Hepatocyte (in vitro differentiated cells): ENCODE results near the gene LIMS2. TPM values are rescaled to one million over a fixed set of nuclear protein-coding genes. Genes with fewer than 3 reads are reported as not detected.

Source experiments
- DNase-seq: peaks from one replicate; pipeline ENCODE4 v3.0.0-alpha.2; 2016; ENCODE audit warnings: low spot score
- H2AFZ ChIP-seq: fragments of 200-600 bp; sonication (generic); 2 replicates; pipeline ENCODE4 v1.6.0; 2016; ENCODE audit warnings: antibody characterized with exemption, mild to moderate bottlenecking
- H3K27ac ChIP-seq: fragments of 200-600 bp; sonication (generic); 2 replicates; pipeline ENCODE4 v1.5.1; 2016; ENCODE audit warnings: mild to moderate bottlenecking
- H3K27me3 ChIP-seq: fragments of 200-600 bp; sonication (generic); 2 replicates; pipeline ENCODE4 v1.6.1; 2016
- H3K36me3 ChIP-seq: fragments of 200-600 bp; sonication (generic); replicated peaks from 2 replicates; pipeline ENCODE4 v1.5.1; 2016; ENCODE audit warnings: low read depth; ENCODE audit not compliant: insufficient read depth
- H3K4me1 ChIP-seq: fragments of 200-600 bp; sonication (generic); 2 replicates; pipeline ENCODE4 v1.5.1; 2016; ENCODE audit warnings: mild to moderate bottlenecking, moderate library complexity; ENCODE audit not compliant: insufficient read depth
- H3K4me2 ChIP-seq: fragments of 200-600 bp; sonication (generic); 2 replicates; pipeline ENCODE4 v1.6.0; 2016
- H3K4me3 ChIP-seq: fragments of 200-600 bp; sonication (generic); 2 replicates; pipeline ENCODE4 v1.5.1; 2016; ENCODE audit warnings: mild to moderate bottlenecking
- H3K79me2 ChIP-seq: fragments of 200-600 bp; sonication (generic); 2 replicates; pipeline ENCODE4 v1.6.0; 2017; ENCODE audit warnings: mild to moderate bottlenecking
- H3K9me2 ChIP-seq: fragments of 200-600 bp; sonication (generic); replicated peaks from 2 replicates; pipeline ENCODE4 v1.6.0; 2017; ENCODE audit warnings: mild to moderate bottlenecking; ENCODE audit not compliant: insufficient read depth
- H3K9me3 ChIP-seq: fragments of 200-600 bp; sonication (generic); 2 replicates; pipeline ENCODE4 v1.5.1; 2016; ENCODE audit warnings: low read depth, mild to moderate bottlenecking
- H4K20me1 ChIP-seq: fragments of 200-600 bp; sonication (generic); 2 replicates; pipeline ENCODE4 v1.6.0; 2016; ENCODE audit warnings: mild to moderate bottlenecking; ENCODE audit not compliant: insufficient read depth, poor library complexity, severe bottlenecking
- CTCF ChIP-seq: fragments of 200-600 bp; sonication (generic); IDR thresholded peaks from 2 replicates; pipeline ENCODE4 v1.5.1; 2016; ENCODE audit warnings: antibody characterized with exemption, mild to moderate bottlenecking; ENCODE audit not compliant: poor library complexity
- EZH2 ChIP-seq: fragments of 200-600 bp; sonication (generic); IDR thresholded peaks from 2 replicates; pipeline ENCODE4 v1.6.1; 2016; ENCODE audit warnings: antibody characterized with exemption, mild to moderate bottlenecking, borderline replicate concordance
- EZH2phosphoT487 ChIP-seq: fragments of 200-600 bp; sonication (generic); IDR thresholded peaks from one replicate; pipeline ENCODE4 v1.6.1; 2018; ENCODE audit warnings: antibody characterized with exemption, mild to moderate bottlenecking, low read depth, moderate library complexity; ENCODE audit not compliant: unreplicated experiment, severe bottlenecking
- WGBS: methylation state at CpG from one replicate; pipeline ENCODE4 v1.1.6; 2016; ENCODE audit warnings: low lambda C conversion rate; ENCODE audit errors: missing lambda C conversion rate; 5-methylcytosine and 5-hydroxymethylcytosine counted together
- polyA plus RNA-seq: library from polyadenylated mRNA; unstranded; fragments of >200 nt; fragmentation: Nextera tagmentation; extraction: Ambion mirVana; gene quantifications from 2 replicates; pipeline ENCODE4 v1.2.1, GENCODE V29; 2016
- total RNA-seq: library from RNA; depleted of rRNA; stranded (reverse); fragments of >200 nt; gene quantifications from 2 replicates; pipeline ENCODE4 v1.2.3, GENCODE V29; 2014

The LIMS2 gene
- total and polyA plus RNA-seq, 2 experiments from 2014 or later = 4.0 to 8.3 TPM

DNA sequence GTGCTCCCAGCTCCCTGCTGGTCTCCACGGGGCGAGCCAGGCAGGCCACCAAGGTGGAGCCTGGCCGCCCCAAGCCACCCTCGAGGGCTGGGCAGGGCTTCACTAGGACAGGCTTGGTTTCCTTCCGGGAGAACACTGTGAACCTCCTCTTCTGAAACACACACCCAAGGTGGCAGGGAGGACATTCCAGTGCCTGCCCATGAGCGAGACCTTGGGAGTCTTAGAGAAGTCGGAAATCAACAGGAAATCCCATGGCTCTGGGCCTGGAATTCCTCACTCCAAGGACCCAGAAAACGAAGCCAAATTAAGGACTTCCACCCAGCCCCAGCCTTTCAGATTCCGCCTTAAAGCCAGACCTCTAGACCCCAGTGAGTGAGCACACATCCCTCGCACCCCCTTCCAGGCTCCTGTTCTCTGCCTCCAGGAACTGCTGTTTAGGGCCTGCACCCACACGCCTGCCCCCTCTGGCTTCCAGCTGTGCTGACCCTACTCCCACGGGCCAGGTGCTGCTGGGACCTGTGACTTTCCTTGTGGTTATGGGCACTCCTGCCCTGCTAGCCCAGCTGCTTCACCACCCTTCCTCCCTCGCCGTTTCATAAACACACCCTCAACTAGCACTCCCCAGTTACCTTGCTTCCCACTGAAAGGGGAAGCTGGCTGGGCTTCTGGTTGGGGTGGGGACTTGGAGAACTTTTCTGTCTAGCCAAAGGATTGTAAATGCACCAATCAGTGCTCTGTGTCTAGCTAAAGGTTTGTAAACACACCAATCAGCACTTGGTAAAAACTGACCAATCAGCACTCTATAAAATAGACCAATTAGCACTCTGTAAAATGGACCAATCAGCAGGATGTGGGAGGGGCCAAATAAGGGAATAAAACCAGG lies 15.7 kb downstream of the LIMS2 start:
- Histone ChIP-seq H3K36me3 (no peaks in the 10 kb centered on the region), H4K20me1 (no peaks in the 10 kb centered on the region), H3K9me3 (no peaks in the 10 kb centered on the region), H3K27ac (no peak overlapping the region), H3K9me2 (no peaks in the 10 kb centered on the region), H3K27me3 (peaks cover 10% of the 10 kb centered on the region), H2AFZ (no peak overlapping the region), H3K4me2 (no peak overlapping the region), H3K79me2 (no peaks in the 10 kb centered on the region), H3K4me3 (no peak overlapping the region), H3K4me1 (peaks cover 8% of the 10 kb centered on the region)
- no peak for DNase-seq
- WGBS = 93% methylated on average over 14 of the region's 14 CpGs
- no peak for TF ChIP-seq EZH2phosphoT487
- TF ChIP-seq EZH2 = no peak
- no peak for TF ChIP-seq CTCF

- H4K20me1 ChIP-seq = no peaks in the 10 kb centered on the region
- no peak overlapping the region for H3K4me2 ChIP-seq
- peaks cover 4% of the 10 kb centered on the region for H3K27me3 ChIP-seq
- H3K4me1 ChIP-seq = peaks cover 4% of the 10 kb centered on the region
- 92% methylated on average over 20 of the region's 20 CpGs for WGBS
- H2AFZ ChIP-seq = no peak overlapping the region
- DNase-seq = no peak
- no peaks in the 10 kb centered on the region for H3K9me2 ChIP-seq
- no peak overlapping the region for H3K27ac ChIP-seq
- no peaks in the 10 kb centered on the region for H3K9me3 ChIP-seq
- H3K79me2 ChIP-seq = no peaks in the 10 kb centered on the region
- no peaks in the 10 kb centered on the region for H3K36me3 ChIP-seq
- no peak overlapping the region for H3K4me3 ChIP-seq
- TF ChIP-seq EZH2phosphoT487 = no peak
- TF ChIP-seq CTCF = no peak
- TF ChIP-seq EZH2 = no peak
Measured at GRCh38 chr2:127658641-127659407, 16.5 kb downstream of the LIMS2 start.

DNA sequence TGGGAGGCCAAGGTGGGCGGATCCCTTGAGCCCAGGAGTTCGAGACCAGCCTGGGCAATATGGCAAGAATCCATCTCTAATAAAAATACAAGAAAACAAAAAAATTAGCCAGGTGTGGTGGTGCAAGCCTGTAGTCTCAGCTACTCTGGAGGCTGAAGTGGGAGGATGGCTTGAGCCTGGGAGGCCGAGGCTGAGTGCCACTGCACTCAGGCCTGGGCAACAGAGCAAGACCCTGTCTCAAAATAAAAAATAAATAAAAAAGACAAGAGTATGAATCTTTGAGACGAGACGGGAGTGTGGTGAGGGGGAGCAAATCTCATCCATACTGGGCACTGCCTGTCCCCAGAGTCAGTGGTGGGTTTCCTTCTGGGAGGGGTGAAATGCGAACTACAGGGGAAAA lies 17.2 kb downstream of the LIMS2 start:
- no peak overlapping the region for H3K4me2 ChIP-seq
- no peaks in the 10 kb centered on the region for H3K79me2 ChIP-seq
- H4K20me1 ChIP-seq = no peaks in the 10 kb centered on the region
- no peak for DNase-seq
- TF ChIP-seq EZH2phosphoT487 (no peak), CTCF (no peak), EZH2 (no peak)
- H3K9me3 ChIP-seq = no peaks in the 10 kb centered on the region
- no peaks in the 10 kb centered on the region for H3K9me2 ChIP-seq
- no peaks in the 10 kb centered on the region for H3K36me3 ChIP-seq
- H3K4me3 ChIP-seq = no peak overlapping the region
- H3K4me1 ChIP-seq = peaks cover 4% of the 10 kb centered on the region
- H3K27me3 ChIP-seq = no peaks in the 10 kb centered on the region
- no peak overlapping the region for H2AFZ ChIP-seq
- H3K27ac ChIP-seq = no peak overlapping the region
- WGBS = 96% methylated on average over 6 of the region's 6 CpGs
